Neural progenitor cell (in vitro differentiated cells): ENCODE measurements around the gene ABLIM2.

ENCODE experiments used
- CTCF ChIP-seq: fragments of 200-600 bp; sonication (generic); IDR thresholded peaks from 2 replicates; pipeline ENCODE4 v1.5.1; 2017; ENCODE audit warnings: antibody characterized with exemption, mild to moderate bottlenecking
- EZH2 ChIP-seq: fragments of 200-600 bp; sonication (generic); IDR thresholded peaks from 2 replicates; pipeline ENCODE4 v1.6.1; 2017; ENCODE audit warnings: antibody characterized with exemption, mild to moderate bottlenecking, moderate library complexity

DNA sequence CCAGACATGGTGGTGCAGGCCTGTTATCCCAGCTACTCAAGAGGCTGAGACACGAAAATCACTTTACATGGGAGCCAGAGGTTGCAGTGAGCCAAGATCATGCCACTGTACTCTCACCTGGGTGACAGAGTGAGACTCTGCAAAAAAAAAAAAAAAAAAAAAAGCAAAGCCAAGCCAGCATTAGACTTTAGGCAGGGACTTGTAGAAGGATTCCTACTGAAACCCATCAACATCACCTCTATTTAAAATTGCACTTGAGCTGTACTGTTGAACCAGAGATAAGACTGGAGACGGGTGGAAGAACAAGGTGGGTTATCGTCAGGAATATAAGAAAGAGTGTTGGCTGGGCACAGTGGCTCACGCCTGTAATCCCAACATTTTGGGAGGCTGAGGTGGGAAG lies 203.2 kb downstream of the ABLIM2 start:
- no peak for TF ChIP-seq CTCF
- TF ChIP-seq EZH2 = no peak
